Endothelial cell of umbilical vein (primary cell): ENCODE data around the gene BPIFA2. TPM values are rescaled to one million over a fixed set of nuclear protein-coding genes. Genes with fewer than 3 reads are reported as not detected.
"Not testable (repeated sequence)": the region's sequence is repeated elsewhere in the genome, so short reads cannot be mapped to it uniquely, and the experiment has no call there.

Experiments used
- BruUV-seq: library from RNA; stranded (reverse); fragments of 400-500 nt; replicated peaks from 2 replicates; lab custom pipeline; 2021; lab: Mats Ljungman, UMichigan
- CTCF ChIA-PET: fragments of 300-600, 350-600 bp; sonication (Branson Sonifier 250); formaldehyde crosslinking; loops from one replicate; lab custom pipeline; 2021; ENCODE audit warnings: antibody characterized with exemption, inconsistent platforms; lab: Charles Lee
- POLR2A ChIA-PET: fragments of 300-600, 350-600 bp; sonication (Branson Sonifier 250); formaldehyde crosslinking; loops from one replicate; lab custom pipeline; 2021; ENCODE audit warnings: antibody characterized with exemption, inconsistent platforms; lab: Charles Lee
- DNase-seq: peaks from one replicate; pipeline ENCODE4 v3.0.0-alpha.2; 2011; ENCODE audit warnings: low read depth, low spot score
- FAIRE-seq: peaks from 2 replicates; lab custom pipeline; 2011; peaks lifted over from hg19 to GRCh38; lab: Jason Lieb, UNC
- H2AFZ ChIP-seq: 2 replicates; pipeline ENCODE4 v1.6.0; 2012; ENCODE audit warnings: low read depth, low read length, control low read depth, inconsistent platforms
- H3K27ac ChIP-seq: 2 replicates; pipeline ENCODE4 v1.5.1; 2011; ENCODE audit warnings: low read depth, mild to moderate bottlenecking, control low read depth, low read length, moderate library complexity; ENCODE audit not compliant: insufficient read depth
- H3K27me3 ChIP-seq, 2 experiments: 2 replicates each; pipeline versions ENCODE4 v1.6.0 to v1.6.1; 2011; ENCODE audit warnings: low read length in 2 of 2, mixed read lengths in 1 of 2; ENCODE audit not compliant: control insufficient read depth in 2 of 2, insufficient read depth in 2 of 2
- H3K36me3 ChIP-seq, 2 experiments: 2 replicates in 1 of 2; 3 replicates in 1 of 2; pipeline ENCODE4 v1.5.1; 2011; ENCODE audit warnings: low read length in 2 of 2, mild to moderate bottlenecking in 1 of 2, moderate library complexity in 1 of 2; ENCODE audit not compliant: control insufficient read depth in 2 of 2, insufficient read depth in 2 of 2; ENCODE audit errors: extremely low read depth in 1 of 2
- H3K4me1 ChIP-seq: 3 replicates; pipeline ENCODE4 v1.5.1; 2011; ENCODE audit warnings: mild to moderate bottlenecking, low read length; ENCODE audit not compliant: control insufficient read depth, insufficient read depth; ENCODE audit errors: extremely low read depth
- H3K4me2 ChIP-seq: 2 replicates; pipeline ENCODE4 v1.6.1; 2011; ENCODE audit warnings: low read length, control low read depth, mixed read lengths; ENCODE audit not compliant: insufficient read depth
- H3K4me3 ChIP-seq, 3 experiments: fragments of 200-600 bp in 1 of 3; sonication (generic), shearing (Covaris generic) in 1 of 3; replicated peaks in 1 of 3; 2 replicates each; pipeline ENCODE4 v1.5.1; 2011 to 2016; ENCODE audit warnings: control low read depth in 3 of 3, low read length in 3 of 3, mild to moderate bottlenecking in 2 of 3, inconsistent platforms in 1 of 3, low read depth in 1 of 3, moderate library complexity in 1 of 3; ENCODE audit not compliant: insufficient read depth in 1 of 3
- H3K79me2 ChIP-seq: 2 replicates; pipeline ENCODE4 v1.6.0; 2012; ENCODE audit warnings: low read length, inconsistent platforms; ENCODE audit not compliant: control insufficient read depth, insufficient read depth
- H3K9ac ChIP-seq: replicated peaks from 2 replicates; pipeline ENCODE3; 2011; ENCODE audit warnings: low read length, control low read depth; ENCODE audit not compliant: insufficient read depth; ENCODE audit errors: extremely low read depth
- H3K9me1 ChIP-seq: replicated peaks from 3 replicates; pipeline ENCODE4 v1.6.0; 2011; ENCODE audit warnings: mild to moderate bottlenecking, low read length; ENCODE audit not compliant: control insufficient read depth, insufficient read depth; ENCODE audit errors: extremely low read depth
- H3K9me3 ChIP-seq: replicated peaks from 2 replicates; pipeline ENCODE4 v1.5.1; 2012; ENCODE audit warnings: low read length, inconsistent platforms; ENCODE audit not compliant: control insufficient read depth, insufficient read depth
- H4K20me1 ChIP-seq: replicated peaks from 2 replicates; pipeline ENCODE3; 2011; ENCODE audit warnings: mild to moderate bottlenecking, low read length; ENCODE audit not compliant: control insufficient read depth, insufficient read depth; ENCODE audit errors: extremely low read depth
- EZH2 ChIP-seq: IDR thresholded peaks from 2 replicates; pipeline ENCODE4 v1.6.1; 2012; ENCODE audit warnings: borderline replicate concordance, low read depth, mild to moderate bottlenecking, moderate library complexity, low read length, inconsistent platforms; ENCODE audit not compliant: severe bottlenecking
- FOS ChIP-seq: IDR thresholded peaks from 2 replicates; pipeline ENCODE4 v1.6.1; 2011; ENCODE audit warnings: mild to moderate bottlenecking, low read length, moderate library complexity, borderline replicate concordance; ENCODE audit not compliant: insufficient read depth
- GATA2 ChIP-seq: IDR thresholded peaks from 2 replicates; pipeline ENCODE4 v1.7.0; 2011; ENCODE audit warnings: low read depth, mild to moderate bottlenecking, moderate library complexity, mixed read lengths, low read length; ENCODE audit not compliant: insufficient read length, insufficient read depth
- JUN ChIP-seq: IDR thresholded peaks from 2 replicates; pipeline ENCODE4 v1.6.1; 2011; ENCODE audit warnings: borderline replicate concordance, low read depth; ENCODE audit not compliant: insufficient read length, insufficient read depth
- MYC ChIP-seq: IDR thresholded peaks from one replicate; pipeline ENCODE4 v1.6.1; 2011; ENCODE audit warnings: mild to moderate bottlenecking, low read depth, low read length
- POLR2A ChIP-seq: IDR thresholded peaks from 2 replicates; pipeline ENCODE4 v1.6.1; 2012; ENCODE audit warnings: low read depth, mild to moderate bottlenecking, control low read depth, low read length
- POLR2AphosphoS5 ChIP-seq: IDR thresholded peaks from 2 replicates; pipeline ENCODE4 v1.6.1; 2012; ENCODE audit warnings: low read depth, mild to moderate bottlenecking, control low read depth, low read length, moderate library complexity; ENCODE audit not compliant: insufficient read depth
- dilution Hi-C: fragments of 300-500 bp; cut with MboI; formaldehyde crosslinking; loops from one replicate; pipeline ENCODE4 v1.15.0; 2019; ENCODE audit warnings: low sequenced_read_pairs; ENCODE audit not compliant: extremely low pct_ligation_motif_present
- intact Hi-C: fragments of 100-400 bp; cut with micrococcal nuclease; formaldehyde crosslinking; loops from one replicate; pipeline ENCODE4 v1.10.0; 2022
- polyA plus RNA-seq, 4 experiments: library from polyadenylated mRNA; depleted of rRNA in 3 of 4; stranded (reverse) in 3 of 4; unstranded in 1 of 4; fragments of >200 nt; gene quantifications; 2 replicates each; pipeline versions ENCODE4 v1.2.1 to v1.2.3, GENCODE V29; 2011 to 2012; ENCODE audit warnings: missing spikeins in 1 of 4
- total RNA-seq: library from RNA; stranded (reverse); gene quantifications from 2 replicates; pipeline ENCODE4 v1.2.3, GENCODE V29; 2021
- TF ChIP-seq, protein P1 (sequence below): IDR thresholded peaks from 2 replicates; pipeline ENCODE4 v1.6.1; 2011; ENCODE audit not compliant: insufficient read depth, insufficient read length
- TF ChIP-seq, protein P2 (sequence below), 2 donors: IDR thresholded peaks; 1 replicate in 1 of 2; 2 replicates in 1 of 2; pipeline ENCODE4 v1.5.1; 2011; ENCODE audit warnings: low read length in 2 of 2, mild to moderate bottlenecking in 2 of 2, moderate library complexity in 2 of 2, control low read depth in 1 of 2, inconsistent platforms in 1 of 2, low read depth in 1 of 2; ENCODE audit not compliant: insufficient read depth in 1 of 2; ENCODE audit errors: extremely low read depth in 1 of 2

BPIFA2 gene
- total and polyA plus RNA-seq, 2 donors (not counting 3 experiments of a cell fraction or from before 2014, with no cell fraction given), result not detected

DNA sequence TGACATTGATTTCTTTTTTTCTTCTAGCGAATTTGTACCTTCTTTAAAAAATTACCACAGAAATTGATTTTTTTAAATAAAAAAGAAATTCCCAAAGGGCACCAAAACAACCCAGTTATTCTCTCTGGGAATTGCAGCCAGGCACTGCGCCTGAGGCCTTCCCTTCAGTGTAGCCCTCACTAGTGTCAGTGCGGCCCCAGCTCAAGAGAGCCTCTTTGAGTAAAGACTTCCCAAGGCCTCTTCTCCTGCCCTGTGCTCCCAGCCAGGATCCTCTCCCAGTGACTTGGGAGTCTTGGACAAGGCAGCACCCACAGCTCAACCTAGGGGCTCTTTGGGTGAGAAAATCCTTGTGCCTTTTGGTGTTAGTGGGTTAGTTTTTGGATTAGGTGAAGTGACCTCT is 47.0 kb upstream of the BPIFA2 start:
- Histone ChIP-seq H3K9me1 (no peaks in the 10 kb centered on the region), H3K79me2 (no peaks in the 10 kb centered on the region), H3K4me1 (no peaks in the 10 kb centered on the region), H4K20me1 (no peaks in the 10 kb centered on the region), H3K4me2 (no peak overlapping the region), H3K9ac (no peak overlapping the region), H3K9me3 (no peaks in the 10 kb centered on the region), H3K36me3 (no peaks in the 10 kb centered on the region), H3K27ac (no peak overlapping the region), H2AFZ (no peak overlapping the region), H3K27me3 (no peaks in the 10 kb centered on the region), H3K4me3 (no peak overlapping the region)
- no TSS peak for BruUV-seq
- ChIA-PET POLR2A (no interaction called here), CTCF (no interaction called here)
- intact Hi-C loops (no loop called here), dilution Hi-C loops (no loop called here)
- DNase-seq (no peak), FAIRE-seq (no peak)
- no peak for TF ChIP-seq POLR2AphosphoS5
- TF ChIP-seq, protein P1, sequence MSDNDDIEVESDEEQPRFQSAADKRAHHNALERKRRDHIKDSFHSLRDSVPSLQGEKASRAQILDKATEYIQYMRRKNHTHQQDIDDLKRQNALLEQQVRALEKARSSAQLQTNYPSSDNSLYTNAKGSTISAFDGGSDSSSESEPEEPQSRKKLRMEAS, result no peak
- no peak for TF ChIP-seq POLR2A
- TF ChIP-seq EZH2, result no peak
- no peak for TF ChIP-seq JUN
- no peak for TF ChIP-seq FOS
- no peak for TF ChIP-seq MYC
- TF ChIP-seq, protein P2, sequence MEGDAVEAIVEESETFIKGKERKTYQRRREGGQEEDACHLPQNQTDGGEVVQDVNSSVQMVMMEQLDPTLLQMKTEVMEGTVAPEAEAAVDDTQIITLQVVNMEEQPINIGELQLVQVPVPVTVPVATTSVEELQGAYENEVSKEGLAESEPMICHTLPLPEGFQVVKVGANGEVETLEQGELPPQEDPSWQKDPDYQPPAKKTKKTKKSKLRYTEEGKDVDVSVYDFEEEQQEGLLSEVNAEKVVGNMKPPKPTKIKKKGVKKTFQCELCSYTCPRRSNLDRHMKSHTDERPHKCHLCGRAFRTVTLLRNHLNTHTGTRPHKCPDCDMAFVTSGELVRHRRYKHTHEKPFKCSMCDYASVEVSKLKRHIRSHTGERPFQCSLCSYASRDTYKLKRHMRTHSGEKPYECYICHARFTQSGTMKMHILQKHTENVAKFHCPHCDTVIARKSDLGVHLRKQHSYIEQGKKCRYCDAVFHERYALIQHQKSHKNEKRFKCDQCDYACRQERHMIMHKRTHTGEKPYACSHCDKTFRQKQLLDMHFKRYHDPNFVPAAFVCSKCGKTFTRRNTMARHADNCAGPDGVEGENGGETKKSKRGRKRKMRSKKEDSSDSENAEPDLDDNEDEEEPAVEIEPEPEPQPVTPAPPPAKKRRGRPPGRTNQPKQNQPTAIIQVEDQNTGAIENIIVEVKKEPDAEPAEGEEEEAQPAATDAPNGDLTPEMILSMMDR (IDR thresholded peaks at IDR 0.05; ENCODE audit: extremely low read depth in 1 of 2, insufficient read depth in 1 of 2, low read depth in 1 of 2, low read length in 2 of 2), result no peak
- no peak for TF ChIP-seq GATA2

DNA sequence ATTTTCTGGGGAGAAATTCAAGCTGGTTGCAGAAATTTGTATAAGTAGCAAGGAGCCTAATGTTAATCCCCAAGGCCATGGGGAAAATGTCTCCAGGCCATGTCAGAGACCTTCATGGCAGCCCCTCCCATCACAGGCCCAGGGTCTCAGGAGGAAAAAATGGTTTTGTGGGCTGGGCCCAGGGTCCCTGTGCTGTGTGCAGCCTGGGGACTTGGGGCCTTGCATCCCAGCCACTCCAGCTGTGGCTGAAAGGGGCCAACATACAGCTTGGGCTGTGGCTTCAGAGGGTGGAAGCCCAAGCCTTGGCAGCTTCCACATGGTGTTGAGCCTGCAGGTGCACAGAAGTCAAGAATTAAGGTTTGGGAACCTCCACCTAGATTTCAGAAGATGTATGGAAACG is 45.7 kb upstream of the BPIFA2 start:
- H3K9me3 ChIP-seq, FAIRE-seq, H3K4me2 ChIP-seq, POLR2A ChIA-PET, H3K4me1 ChIP-seq, H3K36me3 ChIP-seq, DNase-seq, H3K27ac ChIP-seq, intact Hi-C loops, H3K79me2 ChIP-seq, H3K9ac ChIP-seq, H3K27me3 ChIP-seq, dilution Hi-C loops, CTCF ChIA-PET, H4K20me1 ChIP-seq, H3K9me1 ChIP-seq, H2AFZ ChIP-seq, H3K4me3 ChIP-seq, BruUV-seq: not testable (repeated sequence)
